ENCODE results near the gene GNPAT.

Gene GNPAT

DNA sequence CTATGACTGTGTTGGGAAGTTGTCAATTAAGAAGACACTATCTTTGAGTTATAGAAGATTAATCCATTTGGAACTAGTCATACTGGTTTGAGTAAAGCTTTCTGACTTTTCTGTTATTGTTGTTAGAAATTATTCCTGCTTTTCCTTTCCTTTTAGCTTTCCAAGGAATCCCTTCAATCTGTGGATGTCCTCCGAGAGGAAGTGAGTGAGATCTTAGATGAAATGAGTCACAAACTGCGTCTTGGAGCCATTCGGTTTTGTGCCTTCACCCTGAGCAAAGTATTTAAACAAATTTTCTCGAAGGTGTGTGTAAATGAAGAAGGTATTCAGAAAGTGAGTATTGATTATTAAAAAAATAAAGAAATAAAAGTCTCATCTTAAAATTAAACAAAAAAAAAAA, 19.3 kb downstream of the GNPAT start:
- no peak for DNase-seq

DNA sequence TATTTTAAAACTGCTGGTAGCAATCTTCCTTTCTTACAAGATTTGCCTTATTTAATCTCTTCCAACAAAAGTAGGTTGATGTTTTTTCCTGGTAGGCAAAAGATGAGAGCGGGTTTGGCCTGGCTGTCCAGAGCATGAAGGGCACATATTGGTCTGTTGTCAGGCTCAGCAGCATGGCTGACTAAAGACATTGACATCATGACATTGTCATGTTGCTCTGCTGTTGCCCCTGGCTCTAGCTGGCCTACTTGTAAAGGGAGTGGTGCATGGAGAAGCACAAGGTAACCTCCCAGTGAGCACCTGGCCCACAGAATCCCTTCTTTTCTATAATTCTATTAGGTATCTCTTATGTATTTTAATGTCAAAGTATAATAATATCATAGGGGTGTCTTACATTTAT, 23.6 kb downstream of the GNPAT start:
- DNase-seq = no peak

DNA sequence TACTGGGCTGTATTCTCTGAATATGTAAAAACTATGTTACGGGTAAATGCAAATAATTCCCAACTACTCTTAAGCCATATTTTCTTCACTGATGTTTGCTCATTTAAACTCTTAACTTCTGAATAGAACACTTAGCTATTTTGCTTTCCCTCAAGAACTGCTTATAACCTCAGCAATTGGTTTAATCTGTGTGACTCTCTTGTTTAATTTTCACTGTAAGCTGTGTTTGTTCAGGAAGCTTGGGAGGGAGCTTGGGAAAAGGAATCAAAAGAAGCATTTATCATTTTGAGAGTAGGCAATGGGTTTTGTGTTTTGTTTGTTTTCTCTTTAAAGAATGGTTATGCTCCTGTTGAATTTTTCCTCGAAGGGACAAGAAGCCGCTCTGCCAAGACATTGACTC, 24.4 kb downstream of the GNPAT start:
- no peak for DNase-seq

DNA sequence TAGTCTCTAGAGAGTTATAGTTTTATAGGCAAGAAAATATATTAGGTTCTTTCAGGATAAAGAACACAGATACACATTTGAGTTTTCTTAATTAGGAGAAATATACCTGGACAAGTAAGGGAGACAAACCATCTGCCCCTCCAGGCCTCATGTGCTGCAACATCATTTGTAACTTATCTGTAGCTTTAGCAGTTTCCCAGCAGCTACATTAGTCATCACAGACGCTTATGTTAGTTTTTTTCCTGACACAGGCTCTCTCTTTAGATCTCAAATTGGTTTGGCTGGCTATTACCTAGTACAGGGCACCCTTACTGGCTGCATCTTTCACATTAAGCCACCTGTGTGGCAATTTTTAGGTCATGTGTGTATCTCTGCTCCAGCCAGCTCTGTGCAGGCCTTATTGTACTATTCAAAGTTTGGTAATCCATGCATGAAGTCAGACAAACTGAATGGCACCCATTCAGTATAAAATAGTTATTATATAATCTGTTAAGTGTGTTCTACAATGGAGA, 25.9 kb downstream of the GNPAT start:
- DNase-seq = no peak

DNA sequence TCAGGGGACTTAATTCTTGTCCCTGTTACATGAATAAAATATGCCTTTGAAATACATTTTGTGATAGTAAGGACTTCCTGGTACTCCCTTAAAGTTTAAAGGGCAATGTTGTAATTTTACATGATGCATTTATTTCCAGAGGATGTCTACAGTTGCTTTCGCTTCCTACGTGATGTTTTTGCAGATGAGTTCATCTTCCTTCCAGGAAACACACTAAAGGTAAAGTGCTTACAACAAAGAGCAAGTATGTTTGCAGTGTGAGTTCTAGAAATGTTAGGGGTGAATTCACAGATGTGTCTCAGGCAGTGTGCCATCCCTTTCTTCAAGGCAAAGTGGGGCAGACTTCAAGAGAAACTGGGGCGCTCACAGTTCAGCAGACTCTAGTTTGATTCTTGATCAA, 31.2 kb downstream of the GNPAT start:
- DNase-seq = no peak

DNA sequence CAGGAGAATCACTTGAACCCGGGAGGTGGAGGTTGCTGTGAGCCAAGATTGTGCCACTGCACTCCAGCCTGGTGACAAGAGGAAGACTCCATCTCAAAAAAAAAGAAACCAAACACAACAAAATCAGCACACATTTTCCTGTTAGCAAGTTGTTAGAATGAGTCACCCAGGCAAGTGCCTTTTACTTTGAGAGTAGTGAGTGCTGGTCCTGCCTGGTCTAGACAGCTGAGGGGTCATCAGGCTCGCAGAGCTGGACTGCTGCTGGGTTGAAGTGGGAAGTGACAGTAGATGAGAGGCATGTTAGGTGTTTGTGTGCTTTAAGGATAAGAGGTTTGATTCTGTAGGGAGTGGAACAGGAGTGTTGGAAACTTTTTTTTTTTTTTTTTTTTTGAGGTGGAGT, 31.9 kb downstream of the GNPAT start:
- DNase-seq = no peak

DNA sequence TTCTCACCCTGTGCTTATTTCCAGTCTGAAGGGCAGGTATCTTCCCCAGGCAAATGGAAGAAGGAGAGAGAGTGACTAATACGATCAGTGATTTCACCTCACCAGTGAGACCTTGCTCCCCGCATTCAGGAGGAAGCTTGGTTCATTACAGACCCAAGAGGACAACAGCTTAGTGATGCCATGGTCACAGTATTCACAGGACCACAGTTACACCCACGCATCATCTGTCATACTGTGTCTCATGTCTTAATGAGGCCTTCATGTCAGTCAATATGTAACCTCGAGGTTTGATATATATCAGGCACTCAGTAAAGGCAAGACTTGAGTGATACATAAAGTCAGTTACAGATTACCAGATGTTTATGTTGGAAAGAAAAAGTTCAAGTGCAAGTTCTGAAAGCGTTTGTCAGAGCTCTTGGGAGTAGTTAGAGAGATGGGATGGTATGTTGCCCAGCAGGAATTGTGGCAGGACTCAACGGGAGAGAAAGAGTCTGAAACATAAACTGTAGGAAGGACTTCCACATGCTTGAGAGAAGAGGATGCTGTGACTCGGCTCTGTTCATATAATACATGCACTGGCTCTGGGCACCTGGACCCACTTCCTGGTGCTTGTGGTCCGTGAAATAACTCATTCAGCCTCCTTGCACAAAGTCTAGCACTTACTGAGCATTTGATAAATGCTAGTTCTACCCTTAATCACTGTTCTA, 33.3 kb downstream of the GNPAT start:
- DNase-seq = no peak

DNA sequence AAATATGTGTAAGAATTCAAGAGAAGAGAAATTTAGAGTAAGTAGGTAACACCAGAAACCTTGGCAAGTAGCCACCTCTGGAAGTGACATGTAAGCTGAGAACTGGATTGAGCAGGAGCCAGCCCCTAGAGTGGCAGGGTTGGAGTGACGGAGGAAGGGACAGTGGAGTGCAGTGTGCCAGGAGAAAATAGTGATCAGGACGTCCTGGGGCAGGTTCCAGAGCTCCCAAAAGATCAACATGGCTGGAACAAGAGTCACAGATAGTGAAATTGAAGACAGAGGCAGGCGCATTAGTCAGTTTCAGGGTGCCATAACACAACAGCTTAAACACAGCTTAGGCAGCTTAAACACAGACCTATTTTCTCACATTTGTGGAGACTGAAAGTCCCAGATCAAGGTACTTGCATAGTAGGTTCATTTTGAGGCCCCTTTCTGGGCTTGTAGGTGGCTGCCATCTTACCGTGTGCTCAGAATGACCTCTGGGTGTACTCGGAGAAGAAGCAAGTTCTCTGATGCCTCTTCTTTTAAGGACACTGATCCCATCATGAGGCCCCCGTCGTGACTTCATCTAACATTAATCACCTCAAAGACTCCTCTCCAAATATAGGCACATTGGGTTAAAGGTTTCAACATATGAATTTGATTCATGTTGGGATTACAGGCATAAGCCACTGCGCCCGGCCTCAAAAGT, 37.2 kb downstream of the GNPAT start:
- no peak for DNase-seq

DNA sequence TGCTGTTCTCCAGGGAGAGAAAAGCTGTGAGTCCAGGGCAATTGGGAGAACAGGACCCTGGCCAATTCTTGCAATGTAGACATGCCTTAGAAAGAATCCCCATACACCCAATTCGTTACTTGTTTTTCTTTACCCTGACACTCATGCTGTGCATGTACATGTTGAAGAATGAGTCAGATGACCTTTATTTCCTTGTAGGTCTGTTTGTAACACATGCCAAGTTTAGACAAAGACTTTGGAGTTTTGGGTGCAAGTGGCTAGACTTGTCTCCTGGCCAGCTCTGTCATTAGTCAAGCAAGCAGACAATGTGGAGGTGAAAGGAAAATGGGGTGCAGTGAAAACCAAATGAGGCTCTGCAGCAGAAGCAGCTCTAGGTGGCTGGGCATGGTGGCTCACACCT, 38.1 kb downstream of the GNPAT start:
- DNase-seq = no peak

DNA sequence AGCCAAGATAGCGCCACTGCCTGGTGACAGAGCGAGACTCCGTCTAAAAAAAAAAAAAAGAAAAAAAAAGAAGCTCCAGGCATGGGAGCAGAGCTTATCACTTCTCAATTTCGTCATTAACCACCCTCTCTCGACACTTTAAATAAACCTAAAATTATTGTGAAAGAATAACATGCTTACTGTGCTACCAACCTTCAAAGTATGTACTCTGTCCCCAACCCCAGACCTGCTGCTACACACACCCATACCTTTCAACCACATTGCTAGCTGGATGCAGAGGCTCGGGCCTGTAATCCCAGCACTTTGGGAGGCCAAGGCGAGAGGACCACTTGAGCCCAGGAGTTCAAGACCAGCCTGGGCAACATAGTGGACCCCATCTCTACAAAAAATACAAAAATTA, 38.7 kb downstream of the GNPAT start:
- DNase-seq = no peak

DNA sequence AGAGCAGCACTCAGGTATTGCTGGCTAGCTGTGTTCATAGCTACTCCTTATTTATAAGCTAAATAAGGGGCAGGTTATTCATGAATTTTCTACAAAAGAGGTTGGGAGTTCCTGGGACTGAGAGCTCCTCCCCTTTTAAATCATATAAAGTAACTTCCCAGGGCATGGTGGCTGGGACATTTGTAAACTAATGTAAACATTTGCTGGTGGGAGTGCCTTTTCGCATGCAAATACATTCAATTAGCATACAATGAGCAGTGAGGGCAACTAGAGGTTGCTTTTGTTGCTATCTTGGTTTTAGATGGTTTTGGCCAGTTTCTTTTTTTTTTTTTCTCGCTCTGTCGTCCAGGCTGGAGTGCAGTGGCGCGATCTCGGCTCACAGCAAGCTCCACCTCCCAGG, 43.4 kb downstream of the GNPAT start:
- no peak for DNase-seq

DNA sequence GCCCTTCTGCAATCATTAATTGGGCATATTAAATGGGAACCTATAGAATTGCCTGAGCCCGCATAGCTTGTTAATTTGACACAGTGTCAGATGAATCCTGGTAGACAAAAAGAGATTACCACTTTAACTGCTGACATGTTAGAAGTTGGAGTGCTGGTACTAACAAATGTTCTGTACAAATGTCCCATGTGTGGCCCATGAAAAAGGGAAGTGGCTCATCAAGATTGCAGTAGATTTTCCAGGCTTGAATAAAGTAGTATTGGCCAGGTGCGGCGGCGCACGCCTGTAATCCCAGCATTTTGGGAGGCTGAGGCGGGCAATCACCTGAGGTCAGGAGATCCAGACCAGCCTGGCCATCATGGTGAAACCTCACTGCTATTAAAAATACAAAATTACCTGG, 45.6 kb downstream of the GNPAT start:
- no peak for DNase-seq

DNA sequence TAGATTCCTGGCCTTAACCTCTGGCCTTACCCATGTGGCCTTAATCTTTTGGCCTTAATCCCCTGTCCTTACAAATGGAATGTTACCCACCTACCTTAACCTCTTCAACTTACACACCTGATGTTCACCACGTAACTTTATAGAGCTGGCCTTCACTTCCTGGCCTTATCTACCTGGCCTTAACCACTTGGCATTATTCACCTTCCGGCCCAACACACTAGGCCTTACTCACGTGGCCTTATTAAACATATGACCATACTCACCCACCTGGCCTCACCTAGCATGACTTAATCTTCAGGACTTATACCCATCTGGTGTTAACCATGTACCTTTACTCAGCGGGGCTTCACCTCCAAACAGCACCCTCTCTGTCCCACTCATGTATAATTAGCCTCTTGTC, 54.9 kb downstream of the GNPAT start:
- no peak for DNase-seq

DNA sequence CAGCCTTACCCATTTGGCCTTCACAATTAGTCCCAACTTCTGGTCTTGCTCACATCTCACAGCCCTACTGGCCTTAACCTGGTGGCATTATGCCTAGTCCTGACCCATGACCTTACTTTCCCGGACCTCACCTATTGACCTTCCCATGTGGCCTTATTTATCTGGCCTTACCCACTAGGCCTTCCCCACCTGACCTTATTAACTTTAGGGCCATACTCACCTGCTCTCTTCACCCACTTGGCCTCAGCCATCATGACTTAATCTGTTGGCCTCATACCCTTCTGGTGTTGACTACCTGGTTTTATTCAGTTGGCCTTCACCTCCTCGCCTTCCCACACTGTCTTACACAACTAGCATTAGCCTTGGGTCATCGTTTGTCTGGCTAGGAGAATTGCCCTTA, 61.0 kb downstream of the GNPAT start:
- no peak for DNase-seq

DNA sequence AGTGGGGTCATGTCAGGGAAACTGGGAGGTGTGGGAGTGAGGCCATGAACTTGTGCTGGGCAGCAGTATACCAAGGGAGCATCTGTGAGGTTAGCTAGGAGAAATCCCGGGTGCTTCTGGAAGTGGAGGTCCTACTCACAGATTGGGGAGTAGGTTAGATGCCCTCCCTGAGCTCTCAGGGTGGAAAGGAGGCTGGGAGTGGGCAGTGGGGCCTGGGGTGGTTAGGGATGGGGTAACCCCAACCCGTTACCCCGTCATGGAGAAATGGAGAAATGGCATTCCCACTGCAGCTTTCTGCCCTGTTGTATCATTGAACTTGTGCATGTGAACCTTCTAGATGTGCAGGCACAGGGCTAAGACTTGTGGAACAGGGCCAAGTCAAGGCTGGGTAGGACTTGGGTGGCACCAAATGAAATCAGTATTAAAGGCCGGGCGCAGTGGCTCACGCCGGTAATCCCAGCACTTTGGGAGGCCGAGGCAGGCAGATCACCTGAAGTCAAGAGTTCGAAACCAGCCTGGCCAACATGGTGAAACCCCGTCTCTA, 69.5 kb downstream of the GNPAT start:
- no peak for DNase-seq

DNA sequence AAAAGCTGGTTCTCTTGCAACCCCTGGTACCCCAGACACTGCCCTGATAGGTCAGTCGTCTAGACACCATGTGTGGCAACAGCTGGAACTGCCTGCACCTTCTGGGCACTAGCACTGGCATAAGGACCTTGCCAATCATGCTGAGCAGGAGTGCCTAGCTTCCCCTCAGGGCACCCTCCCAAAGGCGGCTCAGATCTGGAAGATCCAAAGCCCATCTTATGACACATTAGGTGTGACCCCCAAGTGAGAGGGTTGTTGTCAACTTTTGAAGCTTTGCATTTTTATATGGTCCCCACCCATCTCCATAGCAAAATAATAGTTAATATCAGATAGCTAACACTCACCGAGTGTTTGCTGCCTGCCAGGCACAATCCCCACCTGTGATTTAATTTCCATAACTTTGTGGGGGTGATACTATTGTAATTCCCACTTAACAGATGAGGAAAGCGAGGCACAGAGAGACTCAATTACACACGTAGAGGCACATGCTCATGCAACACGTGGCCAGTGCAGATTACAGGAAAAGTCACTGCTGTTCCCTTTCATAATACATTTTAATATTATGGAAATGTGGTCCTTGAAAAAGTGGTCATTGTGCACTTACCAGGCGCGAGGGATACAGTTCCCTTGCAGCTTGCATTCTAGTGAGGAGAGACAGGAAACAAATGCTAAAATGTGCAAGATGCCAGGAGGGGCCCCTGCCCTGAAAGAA, 70.9 kb downstream of the GNPAT start:
- DNase-seq = no peak

DNA sequence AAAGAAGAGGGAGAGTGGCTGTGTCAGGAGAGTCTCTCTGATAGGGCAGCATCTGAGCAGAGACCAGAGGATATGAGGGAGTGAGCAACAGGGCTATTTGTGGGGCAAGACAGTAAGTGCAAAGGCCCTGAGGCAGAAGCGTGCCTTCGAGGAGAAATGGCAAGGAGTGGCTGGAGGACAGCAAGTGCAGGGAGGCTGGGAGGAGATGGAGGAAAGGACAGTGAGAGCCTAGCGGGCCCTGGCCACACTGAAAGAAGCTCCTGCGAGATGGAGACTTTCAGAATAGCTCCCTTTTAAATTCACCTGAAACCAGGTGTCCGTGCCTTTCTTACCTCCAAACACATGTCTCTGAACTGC, 71.4 kb downstream of the GNPAT start:
- no peak for DNase-seq

DNA sequence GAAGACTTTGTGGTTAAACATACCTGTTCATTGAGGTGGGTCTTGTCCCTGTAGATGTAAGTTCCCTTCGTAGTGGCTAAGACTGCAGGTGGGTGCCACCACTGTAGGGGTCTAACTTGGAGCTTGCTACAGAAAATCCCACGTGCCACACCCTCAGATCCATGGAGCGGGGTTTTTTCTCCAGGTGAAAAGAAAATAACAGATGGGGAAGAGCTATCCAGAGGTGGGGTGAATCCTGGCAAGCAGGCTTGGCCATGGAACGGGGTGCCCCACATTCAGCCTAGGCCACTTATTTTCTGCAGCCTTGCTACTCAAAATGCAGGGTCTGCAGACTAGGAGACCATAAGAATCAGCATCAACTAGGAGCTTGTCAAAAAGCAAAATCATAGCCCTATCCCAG, 72.6 kb downstream of the GNPAT start:
- no peak for DNase-seq

DNA sequence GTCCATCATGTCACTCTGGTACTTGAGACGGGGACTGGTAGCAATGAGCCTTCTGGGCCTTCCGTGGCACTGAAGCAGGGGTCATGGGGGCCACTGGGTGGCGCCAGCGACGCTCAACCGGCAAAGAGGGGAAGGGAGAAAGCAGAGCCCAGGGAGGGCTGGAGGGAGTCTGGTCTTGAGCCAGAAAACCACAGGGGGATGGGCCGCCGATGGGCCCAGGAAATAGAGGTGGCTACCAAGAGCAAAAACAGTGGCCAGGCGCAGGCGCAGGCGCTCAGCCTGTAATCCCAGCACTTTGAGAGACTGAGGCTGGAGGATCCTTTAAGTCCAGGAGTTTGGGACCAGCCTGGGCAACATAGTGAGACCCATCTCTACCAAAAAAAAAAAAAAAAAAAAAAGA, 74.9 kb downstream of the GNPAT start:
- DNase-seq = peak; percentile 77

DNA sequence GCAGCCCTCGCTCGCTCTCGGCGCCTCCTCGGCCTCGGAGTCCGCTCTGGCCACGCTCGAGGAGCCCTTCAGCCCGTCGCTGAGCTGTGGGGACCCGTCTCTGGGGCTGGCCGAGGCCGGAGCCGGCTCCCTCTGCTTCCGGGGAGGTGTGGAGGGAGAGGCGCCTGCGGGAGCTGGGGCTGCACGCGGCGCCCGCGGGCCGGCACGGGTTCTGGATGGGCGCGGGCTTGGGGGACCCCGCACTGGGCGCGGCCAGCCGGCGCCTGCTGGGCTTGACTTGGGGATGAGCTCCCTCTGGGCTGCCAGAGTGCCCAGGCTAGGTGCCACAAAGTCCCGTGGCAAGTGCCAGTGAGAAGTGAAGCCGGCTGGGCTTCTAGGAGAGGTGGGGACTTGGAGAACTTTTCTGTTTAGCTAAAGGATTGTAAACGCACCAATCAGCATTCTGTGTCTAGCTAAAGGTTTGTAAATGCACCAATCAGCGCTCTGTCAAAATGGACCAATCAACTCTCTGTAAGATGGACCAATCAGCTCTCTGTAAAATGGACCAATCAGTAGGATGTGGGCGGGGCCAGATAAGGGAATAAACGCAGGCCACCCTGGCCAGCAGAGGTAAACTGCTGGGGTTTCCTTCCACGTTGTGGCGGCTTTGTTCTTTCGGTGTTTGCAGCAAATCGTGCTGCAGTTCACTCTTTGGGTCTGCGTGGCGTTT, 76.4 kb downstream of the GNPAT start:
- DNase-seq = no peak

DNA sequence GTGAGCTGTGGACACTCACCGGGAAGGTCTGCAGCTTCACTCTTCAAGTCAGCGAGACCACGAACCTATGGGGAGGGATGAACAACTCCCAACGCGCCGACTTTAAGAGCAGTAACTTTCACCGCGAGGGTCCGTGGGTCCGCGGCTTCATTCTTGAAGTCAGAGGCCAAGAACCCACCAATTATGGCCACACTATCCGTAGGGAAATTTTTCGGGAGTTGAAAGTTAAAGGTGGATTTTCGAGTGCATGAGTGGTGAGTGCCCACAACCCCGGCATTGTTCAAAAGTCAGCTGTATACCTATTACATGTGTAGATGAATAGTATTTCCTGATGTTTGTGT, 77.0 kb downstream of the GNPAT start:
- DNase-seq = no peak

DNA sequence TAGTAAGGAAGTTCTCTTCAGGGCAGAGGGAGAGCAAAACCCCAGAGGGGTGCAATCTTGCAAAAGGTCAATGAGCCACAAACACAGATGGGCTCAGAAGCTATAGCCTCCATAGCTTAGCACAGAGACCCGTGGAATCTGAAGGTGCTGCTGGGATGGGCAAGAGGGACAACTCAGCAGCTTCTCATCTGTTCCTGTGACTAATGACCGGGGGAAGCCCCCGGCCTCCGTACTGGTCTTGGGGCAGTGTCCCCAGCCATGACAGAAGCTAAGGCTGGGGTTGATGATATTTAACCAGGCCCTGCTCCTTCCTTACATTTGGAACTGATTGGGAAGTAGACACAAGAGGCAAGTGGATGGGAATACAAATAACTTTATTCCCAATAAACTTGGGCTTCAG, 77.6 kb downstream of the GNPAT start:
- no peak for DNase-seq

DNA sequence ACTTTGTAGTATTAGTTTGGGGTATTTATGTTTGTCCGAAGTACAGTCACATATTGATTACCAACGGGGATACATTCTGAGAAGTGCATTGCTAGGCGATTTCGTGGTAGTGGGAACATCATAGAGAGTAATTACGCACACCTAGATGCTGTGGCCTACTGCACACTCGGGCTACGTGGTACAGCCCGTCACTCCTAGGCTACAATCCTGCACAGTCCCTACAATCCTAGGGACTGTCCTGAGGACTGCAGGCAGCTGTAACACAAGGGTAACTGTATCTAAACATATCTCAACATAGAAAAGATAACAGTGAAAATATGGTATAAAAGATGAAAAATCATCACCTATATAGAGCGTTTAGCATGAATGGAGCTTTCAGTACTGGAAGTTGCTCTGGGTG, 78.1 kb downstream of the GNPAT start:
- no peak for DNase-seq

Data from activated effector memory CD4-positive, alpha-beta T cell treated with anti-CD3 and anti-CD28 coated beads, Interleukin-2, amount 50 U/mL, for 16 hours (primary cell).